HG03558 (cell line): ENCODE data around the gene DYNLT2.

Experiments
- ATAC-seq: cut with Tn5 transposase; IDR thresholded peaks from one replicate; pipeline ENCODE4 v1.9.1; 2021; ENCODE audit warnings: moderate number of reproducible peaks; ENCODE audit not compliant: unreplicated experiment; ENCODE audit errors: extremely low read depth

Gene DYNLT2

DNA sequence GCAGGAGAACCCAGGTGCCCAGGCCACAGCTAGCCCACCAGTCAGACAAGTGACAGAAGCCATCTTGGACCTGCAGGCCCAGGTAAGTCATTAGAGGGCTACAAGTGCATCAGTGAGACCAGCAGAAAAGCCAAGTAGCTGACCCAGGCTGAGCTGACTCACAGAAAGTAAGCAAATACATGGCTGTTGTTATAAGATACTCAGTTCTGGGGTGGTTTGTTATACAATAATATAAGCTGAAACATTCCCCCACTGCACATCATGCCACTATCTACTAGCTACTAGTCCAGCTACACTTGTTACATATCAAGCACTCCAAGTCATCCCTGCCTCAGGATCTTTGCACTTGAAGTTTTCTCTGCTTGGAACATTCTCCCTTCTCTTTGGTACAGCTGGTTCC is 10.0 kb downstream of the DYNLT2 start:
- ATAC-seq: no peak

DNA sequence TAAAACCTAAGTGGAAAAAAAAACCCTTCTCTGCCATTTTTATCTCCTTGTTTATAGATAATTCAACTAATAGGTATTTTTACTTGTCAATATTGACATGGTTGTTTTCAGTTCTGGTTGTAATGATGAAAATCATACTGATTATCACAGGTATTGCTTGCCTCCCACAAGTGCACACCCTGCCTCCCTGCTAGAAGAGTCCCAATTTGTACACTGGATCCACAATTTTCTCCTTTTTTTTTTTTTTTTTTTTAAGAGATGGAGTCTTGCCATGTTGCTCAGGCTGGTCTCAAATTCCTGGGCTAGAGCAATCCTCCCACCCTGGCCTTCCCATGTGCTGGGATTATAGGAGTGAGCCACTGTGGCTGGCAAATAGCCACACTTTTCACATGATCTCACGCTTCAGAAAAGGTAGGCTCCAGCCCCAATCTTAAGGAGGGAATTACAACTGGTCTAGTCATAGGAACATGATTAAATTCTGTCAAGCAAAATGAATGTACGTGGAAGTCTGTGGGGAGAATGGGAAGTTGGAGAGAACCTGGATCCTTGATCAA is 12.3 kb downstream of the DYNLT2 start:
- no peak for ATAC-seq

GRCh38 chr6:169738204-169738975 is 13.0 kb downstream of the DYNLT2 start:
- ATAC-seq: no peak

GRCh38 chr6:169729961-169730360 is 21.4 kb downstream of the DYNLT2 start:
- no peak for ATAC-seq

GRCh38 chr6:169726963-169727362 is 24.4 kb downstream of the DYNLT2 start:
- no peak for ATAC-seq

- ATAC-seq: no peak
Observed at GRCh38 chr6:169726049-169726400, 25.3 kb downstream of the DYNLT2 start.

GRCh38 chr6:169725125-169726048 is 26.0 kb downstream of the DYNLT2 start:
- no peak for ATAC-seq

- no peak for ATAC-seq
Observed at GRCh38 chr6:169724494-169725124, 26.8 kb downstream of the DYNLT2 start, which contains the start of gene PHF10. Gene PHF10, minus strand, starts transcription at chr6:169724500. Its CDS starts 569 bp downstream, at chr6:169723931.

DNA sequence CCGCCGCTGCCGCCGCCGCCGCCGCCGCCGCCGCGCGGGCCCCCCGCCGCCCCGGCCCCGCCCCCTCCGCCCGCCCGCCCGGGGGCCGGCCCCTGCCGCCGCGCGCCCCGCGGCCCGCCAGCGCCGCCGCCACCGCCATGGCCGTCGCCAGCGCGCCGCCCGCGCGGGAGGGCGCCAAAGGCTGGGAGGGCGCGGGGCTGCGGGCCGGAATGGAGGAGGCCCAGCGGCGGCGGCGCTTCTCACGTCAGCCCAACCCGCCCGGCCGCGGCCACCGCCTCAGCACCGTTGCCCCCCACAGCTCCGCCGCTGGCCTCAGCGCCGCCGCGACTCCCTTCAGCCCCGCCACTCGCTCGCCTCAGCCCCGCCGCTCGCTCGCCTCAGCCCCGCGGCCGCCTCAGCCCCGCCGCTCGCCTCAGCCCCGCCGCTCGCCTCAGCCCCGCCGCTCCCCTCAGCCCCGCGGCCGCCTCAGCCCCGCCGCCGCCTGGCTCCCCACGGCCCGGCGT is 27.3 kb downstream of the DYNLT2 start:
- no peak for ATAC-seq

DNA sequence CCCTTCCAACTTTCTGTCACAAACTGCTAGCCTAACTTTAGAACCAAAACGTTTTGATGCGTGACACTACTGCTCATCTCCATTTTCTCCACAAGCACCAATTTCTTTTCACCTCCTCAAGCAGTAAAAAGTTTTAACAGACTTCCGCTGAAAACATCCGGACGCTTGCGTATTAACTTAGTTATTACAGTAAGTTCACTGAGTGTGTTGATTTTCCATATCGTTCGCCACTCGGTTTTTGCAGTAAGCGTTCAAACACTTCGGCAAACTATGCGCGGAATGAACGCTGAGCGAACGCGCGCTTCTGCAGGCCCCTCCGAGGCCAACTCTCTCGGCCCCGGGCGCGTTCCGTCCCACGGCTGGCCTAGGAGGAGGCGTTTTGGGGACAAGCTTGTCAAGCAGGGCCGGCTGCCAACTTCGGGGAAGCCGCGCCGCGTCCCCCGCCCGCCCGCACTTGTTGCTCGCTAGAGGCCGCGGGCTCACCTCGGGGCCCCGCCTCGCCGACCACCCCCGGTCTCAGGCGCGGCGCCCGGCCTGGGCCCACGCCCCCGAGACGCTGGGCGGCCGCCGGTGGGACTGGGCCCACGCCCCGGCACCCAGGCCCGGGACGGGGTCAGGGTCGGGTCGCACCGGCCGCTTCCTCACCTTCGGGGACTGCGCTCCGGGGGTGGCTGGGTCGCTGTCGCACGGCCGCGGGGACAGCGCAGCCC is 28.0 kb downstream of the DYNLT2 start:
- ATAC-seq: no peak

GRCh38 chr6:169722362-169723199 is 28.8 kb downstream of the DYNLT2 start:
- no peak for ATAC-seq

DNA sequence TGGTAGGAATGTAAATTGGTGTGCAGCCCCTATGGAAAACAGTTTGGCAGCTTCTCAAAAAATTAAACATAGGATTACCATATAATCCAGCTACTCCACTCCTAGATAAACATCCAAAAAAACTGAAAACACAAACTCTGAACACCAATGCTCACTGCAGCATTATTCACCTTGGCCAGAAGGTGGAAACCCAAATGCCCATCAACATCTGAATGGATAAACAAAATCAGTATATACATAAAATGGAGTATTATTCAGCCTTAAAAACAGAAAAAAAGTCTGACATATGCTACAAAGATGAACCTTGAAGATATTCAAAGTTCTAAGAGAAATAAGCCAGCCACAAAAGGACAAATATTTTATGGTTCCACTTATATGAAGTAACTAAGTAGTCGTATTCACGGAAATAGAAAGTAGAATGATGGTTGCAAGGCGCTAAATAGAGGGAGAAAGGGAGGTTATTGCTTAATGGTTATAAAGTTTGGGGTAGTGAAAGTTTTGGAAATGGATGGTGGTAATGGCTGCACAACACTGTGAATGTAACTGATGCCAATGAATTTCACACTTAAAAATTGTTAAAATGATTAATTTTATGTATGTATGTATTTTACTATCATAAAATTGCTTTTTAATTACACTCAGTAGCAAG is 31.0 kb downstream of the DYNLT2 start:
- no peak for ATAC-seq

DNA sequence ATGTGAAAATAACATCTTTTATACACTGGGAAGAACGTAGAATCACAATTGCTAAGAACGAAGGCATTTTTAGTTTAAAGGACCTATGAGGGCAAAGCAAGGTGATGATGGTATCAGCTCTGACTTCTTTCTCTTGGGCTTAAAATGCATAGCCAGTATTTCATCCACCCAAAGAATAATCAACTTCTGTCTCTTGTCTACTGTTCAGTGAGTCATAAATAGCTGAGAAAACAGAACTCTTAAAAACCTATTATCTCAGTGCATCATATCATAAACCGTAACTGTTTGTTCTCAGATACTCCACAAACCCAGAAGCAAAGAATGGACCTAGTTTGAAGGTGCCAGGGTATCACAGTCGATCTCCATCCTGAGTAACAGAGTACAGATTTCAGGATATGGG is 32.3 kb downstream of the DYNLT2 start:
- ATAC-seq: no peak

GRCh38 chr6:169714595-169714994 is 36.8 kb downstream of the DYNLT2 start:
- ATAC-seq: no peak

GRCh38 chr6:169714178-169714577 is 37.2 kb downstream of the DYNLT2 start:
- ATAC-seq: no peak

DNA sequence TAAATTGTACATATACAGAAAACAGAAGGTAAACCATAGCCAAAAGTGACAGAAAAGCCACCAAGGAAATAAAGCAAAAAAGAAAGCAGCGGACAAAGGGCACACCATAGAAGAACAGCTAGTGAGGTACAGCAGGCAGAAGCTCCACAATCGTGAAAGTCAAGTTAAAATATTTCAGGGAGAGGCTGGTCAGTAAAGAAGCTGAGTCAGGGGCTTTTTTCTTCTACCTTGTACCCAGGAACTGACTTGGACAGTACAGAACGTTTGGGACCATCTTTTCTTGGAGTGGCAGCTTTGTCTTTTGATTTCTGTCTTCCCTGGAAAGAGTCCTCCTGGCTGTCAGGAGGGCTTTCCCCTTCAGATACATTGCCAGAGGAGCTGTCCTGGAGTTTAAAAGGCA is 41.4 kb downstream of the DYNLT2 start:
- no peak for ATAC-seq

DNA sequence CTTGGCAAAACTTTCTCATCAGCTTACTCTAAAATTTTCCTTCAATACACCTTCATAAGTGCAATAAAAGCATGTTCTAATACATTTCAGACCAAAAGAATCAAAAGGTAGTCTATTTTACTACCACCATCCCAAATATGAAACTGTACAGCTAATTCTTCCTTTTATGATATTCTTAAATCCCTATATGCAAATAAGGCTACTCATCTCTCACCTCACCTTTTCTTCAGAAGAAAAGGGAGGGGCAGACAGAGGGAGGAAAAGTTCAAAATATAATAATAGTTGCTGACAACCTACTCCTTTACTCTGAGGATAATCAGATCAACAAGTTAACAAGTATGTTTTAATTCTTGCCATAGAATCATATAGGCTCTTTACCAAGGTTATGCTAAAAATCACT is 42.1 kb downstream of the DYNLT2 start:
- ATAC-seq: no peak

DNA sequence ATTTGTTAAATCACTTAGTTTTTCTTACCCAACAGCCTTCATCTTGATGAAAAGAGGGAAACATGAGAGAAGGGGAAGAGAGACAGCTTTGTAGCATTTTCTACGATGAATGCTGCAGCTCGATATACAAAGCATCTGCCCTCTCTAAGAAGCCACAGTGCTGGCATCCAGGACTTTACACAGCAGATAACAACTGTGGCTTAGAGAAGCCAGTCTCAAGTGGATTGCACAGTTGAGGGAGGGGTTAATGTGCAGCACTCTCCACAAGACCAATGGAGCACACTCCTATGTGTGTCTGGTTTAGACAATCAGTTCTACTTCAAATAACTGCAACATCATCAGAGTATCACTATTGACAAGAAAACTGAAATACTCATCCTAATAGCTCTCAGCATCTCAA is 43.6 kb downstream of the DYNLT2 start:
- no peak for ATAC-seq
